Keratinocyte (primary cell): ENCODE measurements around the gene THBS1.

Experiments
- EZH2 ChIP-seq: IDR thresholded peaks from one replicate; pipeline ENCODE4 v1.6.1; 2012; ENCODE audit warnings: inconsistent platforms, mild to moderate bottlenecking, low read length, moderate library complexity
- TF ChIP-seq, protein P1 (sequence below), 3 experiments: IDR thresholded peaks in 1 of 3; conservative IDR thresholded peaks in 1 of 3; optimal IDR thresholded peaks in 1 of 3; 2 replicates in 2 of 3; 3 replicates in 1 of 3; pipeline versions ENCODE3 to v1.5.1; 2011; ENCODE audit warnings: low read length in 3 of 3, mild to moderate bottlenecking in 3 of 3, moderate library complexity in 2 of 3, control low read depth in 1 of 3, inconsistent platforms in 1 of 3; ENCODE audit not compliant: insufficient read depth in 2 of 3; ENCODE audit errors: extremely low read depth in 1 of 3

- TF ChIP-seq, protein P1, sequence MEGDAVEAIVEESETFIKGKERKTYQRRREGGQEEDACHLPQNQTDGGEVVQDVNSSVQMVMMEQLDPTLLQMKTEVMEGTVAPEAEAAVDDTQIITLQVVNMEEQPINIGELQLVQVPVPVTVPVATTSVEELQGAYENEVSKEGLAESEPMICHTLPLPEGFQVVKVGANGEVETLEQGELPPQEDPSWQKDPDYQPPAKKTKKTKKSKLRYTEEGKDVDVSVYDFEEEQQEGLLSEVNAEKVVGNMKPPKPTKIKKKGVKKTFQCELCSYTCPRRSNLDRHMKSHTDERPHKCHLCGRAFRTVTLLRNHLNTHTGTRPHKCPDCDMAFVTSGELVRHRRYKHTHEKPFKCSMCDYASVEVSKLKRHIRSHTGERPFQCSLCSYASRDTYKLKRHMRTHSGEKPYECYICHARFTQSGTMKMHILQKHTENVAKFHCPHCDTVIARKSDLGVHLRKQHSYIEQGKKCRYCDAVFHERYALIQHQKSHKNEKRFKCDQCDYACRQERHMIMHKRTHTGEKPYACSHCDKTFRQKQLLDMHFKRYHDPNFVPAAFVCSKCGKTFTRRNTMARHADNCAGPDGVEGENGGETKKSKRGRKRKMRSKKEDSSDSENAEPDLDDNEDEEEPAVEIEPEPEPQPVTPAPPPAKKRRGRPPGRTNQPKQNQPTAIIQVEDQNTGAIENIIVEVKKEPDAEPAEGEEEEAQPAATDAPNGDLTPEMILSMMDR (optimal IDR thresholded peaks at IDR 0.05 in 1 of 3, IDR thresholded peaks at IDR 0.05 in 1 of 3, conservative IDR thresholded peaks at IDR 0.05 in 1 of 3; ENCODE audit: extremely low read depth in 1 of 3, insufficient read depth in 2 of 3, low read length in 3 of 3) = no peak
- no peak for TF ChIP-seq EZH2
Measured at GRCh38 chr15:39629371-39629770, 48.5 kb downstream of the THBS1 start.
